ENCODE measurements around the gene SPI1.

The SPI1 gene

DNA sequence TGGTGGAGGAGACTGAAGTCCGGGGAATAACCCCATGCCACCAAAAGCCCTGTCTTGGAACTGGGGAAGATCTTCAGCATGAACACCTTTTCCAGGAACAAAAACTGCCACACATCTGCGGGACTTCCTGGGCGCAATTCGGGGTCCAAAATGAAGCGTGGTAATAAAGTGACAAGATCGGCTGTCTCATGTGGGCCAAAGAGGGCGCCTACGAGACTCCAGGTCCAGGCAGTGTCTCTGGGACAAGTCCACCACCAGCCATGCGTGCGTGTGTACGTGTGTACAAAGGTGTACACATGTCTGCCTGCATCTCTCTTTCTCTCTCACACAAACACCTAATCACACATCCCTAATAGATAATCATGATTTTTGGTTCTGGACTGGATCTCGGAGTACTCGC, 16.9 kb downstream of the SPI1 start:
- Histone ChIP-seq H4K8ac (ENCODE audit: low read length) (no peak overlapping the region), H4K91ac (ENCODE audit: low read length) (no peak overlapping the region), H2AFZ (ENCODE audit: low read depth, low read length) (no peak overlapping the region), H2BK5ac (ENCODE audit: low read depth, low read length, poor library complexity, severe bottlenecking) (no peak overlapping the region), H3K14ac (ENCODE audit: low read length in 2 of 2) (no peak overlapping the region), H2BK120ac (ENCODE audit: low read depth, low read length) (no peak overlapping the region), H3K9ac (ENCODE audit: low read length) (no peak overlapping the region), H3K9me3 (ENCODE audit: control insufficient read depth, low read length) (no peaks in the 10 kb centered on the region), H3K27me3 (ENCODE audit: control insufficient read depth in 1 of 2, insufficient read depth in 1 of 2, low read length in 2 of 2) (peaks cover 9 to 13% of the 10 kb centered on the region in 2 experiments), H2BK12ac (ENCODE audit: low read length in 2 of 2) (no peak overlapping the region), H3K27ac (ENCODE audit: low read length, poor library complexity, severe bottlenecking) (no peak overlapping the region), H2BK15ac (ENCODE audit: low read depth, poor library complexity, severe bottlenecking) (no peak overlapping the region), H3K79me1 (replicated peaks; ENCODE audit: low read length, poor library complexity, severe bottlenecking) (no peaks in the 10 kb centered on the region), H3K36me3 (ENCODE audit: control insufficient read depth in 1 of 2, insufficient read depth in 2 of 2, low read depth in 1 of 2, low read length in 2 of 2) (no peaks in the 10 kb centered on the region), H3K4me2 (ENCODE audit: low read length, poor library complexity, severe bottlenecking) (no peak overlapping the region), H3K23ac (ENCODE audit: low read length in 2 of 2) (no peak overlapping the region), H3K4me1 (ENCODE audit: control insufficient read depth, insufficient read depth, low read depth, low read length) (no peaks in the 10 kb centered on the region), H3K18ac (ENCODE audit: low read depth in 1 of 2, low read length in 2 of 2) (no peak overlapping the region), H2AK5ac (ENCODE audit: low read length, severe bottlenecking) (no peak overlapping the region), H3K4ac (ENCODE audit: low read depth in 1 of 2, low read length in 2 of 2) (no peak overlapping the region), H3K4me3 (ENCODE audit: insufficient read depth in 1 of 2, low read depth in 1 of 2, low read length in 2 of 2) (no peak overlapping the region)
- 90% methylated on average over 13 of the region's 13 CpGs for whole genome bisulfite sequencing
- no peak for DNase-seq

DNA sequence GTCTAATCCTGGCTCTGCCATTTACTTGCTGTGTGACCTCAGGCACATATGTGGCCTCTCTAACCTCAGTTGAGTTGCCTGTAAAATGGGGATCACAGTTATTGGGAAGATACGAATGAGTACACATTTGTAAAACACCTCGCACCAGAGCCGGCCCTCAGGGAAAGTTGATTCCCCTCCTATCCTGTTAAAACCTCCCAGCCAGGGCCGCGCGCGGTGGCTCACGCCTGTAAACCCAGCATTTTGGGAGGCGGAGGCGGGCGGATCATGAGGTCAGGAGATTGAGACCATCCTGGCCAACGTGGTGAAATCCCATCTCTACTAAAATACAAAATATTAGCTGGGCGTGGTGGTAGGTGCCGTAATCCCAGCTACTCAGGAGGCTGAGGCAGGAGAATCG, 18.0 kb downstream of the SPI1 start:
- Histone ChIP-seq H3K4ac (ENCODE audit: low read depth in 1 of 2, low read length in 2 of 2) (no peak overlapping the region), H3K4me1 (ENCODE audit: control insufficient read depth, insufficient read depth, low read depth, low read length) (peaks cover 6% of the 10 kb centered on the region), H2BK120ac (ENCODE audit: low read depth, low read length) (no peak overlapping the region), H3K27ac (ENCODE audit: low read length, poor library complexity, severe bottlenecking) (no peak overlapping the region), H3K4me3 (ENCODE audit: insufficient read depth in 1 of 2, low read depth in 1 of 2, low read length in 2 of 2) (no peak overlapping the region), H3K14ac (ENCODE audit: low read length in 2 of 2) (no peak overlapping the region), H4K8ac (ENCODE audit: low read length) (no peak overlapping the region), H2AFZ (ENCODE audit: low read depth, low read length) (no peak overlapping the region), H2BK5ac (ENCODE audit: low read depth, low read length, poor library complexity, severe bottlenecking) (no peak overlapping the region), H4K91ac (ENCODE audit: low read length) (no peak overlapping the region), H2BK15ac (ENCODE audit: low read depth, poor library complexity, severe bottlenecking) (no peak overlapping the region), H3K27me3 (ENCODE audit: control insufficient read depth in 1 of 2, insufficient read depth in 1 of 2, low read length in 2 of 2) (peaks cover 4 to 12% of the 10 kb centered on the region in 2 experiments), H2BK12ac (ENCODE audit: low read length in 2 of 2) (no peak overlapping the region), H3K18ac (ENCODE audit: low read depth in 1 of 2, low read length in 2 of 2) (no peak overlapping the region), H3K36me3 (ENCODE audit: control insufficient read depth in 1 of 2, insufficient read depth in 2 of 2, low read depth in 1 of 2, low read length in 2 of 2) (no peaks in the 10 kb centered on the region), H3K79me1 (replicated peaks; ENCODE audit: low read length, poor library complexity, severe bottlenecking) (no peaks in the 10 kb centered on the region), H3K23ac (ENCODE audit: low read length in 2 of 2) (no peak overlapping the region), H3K9me3 (ENCODE audit: control insufficient read depth, low read length) (no peaks in the 10 kb centered on the region), H3K4me2 (ENCODE audit: low read length, poor library complexity, severe bottlenecking) (no peak overlapping the region), H2AK5ac (ENCODE audit: low read length, severe bottlenecking) (no peak overlapping the region), H3K9ac (ENCODE audit: low read length) (no peak overlapping the region)
- WGBS = 95% methylated on average over 15 of the region's 15 CpGs
- DNase-seq = no peak

DNA sequence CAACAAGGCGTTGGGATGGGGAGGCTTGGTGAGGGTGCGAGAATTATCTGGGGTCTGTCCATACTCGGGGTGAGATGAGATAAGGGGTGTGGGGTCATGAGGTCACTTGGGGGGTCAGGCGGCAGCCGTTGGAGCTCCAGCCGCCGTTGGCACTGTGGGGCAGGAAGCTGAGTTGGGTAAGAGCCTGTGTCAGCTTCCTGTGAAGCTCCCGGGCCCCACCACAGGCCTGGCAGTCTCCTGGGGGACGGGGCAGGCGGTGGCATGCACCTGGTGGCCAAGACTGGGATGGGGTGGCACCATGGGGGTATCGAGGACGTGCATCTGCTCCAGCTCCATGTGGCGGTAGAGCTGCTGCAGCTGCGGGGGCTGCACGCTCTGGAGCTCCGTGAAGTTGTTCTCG, 18.8 kb downstream of the SPI1 start:
- WGBS = 89% methylated on average over 17 of the region's 17 CpGs
- H3K14ac ChIP-seq (ENCODE audit: low read length in 2 of 2) = no peak overlapping the region
- no peak overlapping the region for H4K91ac ChIP-seq (ENCODE audit: low read length)
- no peak overlapping the region for H3K9ac ChIP-seq (ENCODE audit: low read length)
- H2BK15ac ChIP-seq (ENCODE audit: low read depth, poor library complexity, severe bottlenecking) = no peak overlapping the region
- no peak overlapping the region for H2BK12ac ChIP-seq (ENCODE audit: low read length in 2 of 2)
- no peak overlapping the region for H3K27ac ChIP-seq (ENCODE audit: low read length, poor library complexity, severe bottlenecking)
- peaks cover 7% of the 10 kb centered on the region for H3K4me1 ChIP-seq (ENCODE audit: control insufficient read depth, insufficient read depth, low read depth, low read length)
- no peak for DNase-seq
- no peak overlapping the region for H3K18ac ChIP-seq (ENCODE audit: low read depth in 1 of 2, low read length in 2 of 2)
- peaks cover 2 to 5% of the 10 kb centered on the region in 2 experiments for H3K27me3 ChIP-seq (ENCODE audit: control insufficient read depth in 1 of 2, insufficient read depth in 1 of 2, low read length in 2 of 2)
- no peak overlapping the region for H3K4ac ChIP-seq (ENCODE audit: low read depth in 1 of 2, low read length in 2 of 2)
- H2AFZ ChIP-seq (ENCODE audit: low read depth, low read length) = no peak overlapping the region
- H4K8ac ChIP-seq (ENCODE audit: low read length) = no peak overlapping the region
- H3K79me1 ChIP-seq (replicated peaks; ENCODE audit: low read length, poor library complexity, severe bottlenecking) = no peaks in the 10 kb centered on the region
- H3K4me3 ChIP-seq (ENCODE audit: insufficient read depth in 1 of 2, low read depth in 1 of 2, low read length in 2 of 2) = no peak overlapping the region
- H2BK120ac ChIP-seq (ENCODE audit: low read depth, low read length) = no peak overlapping the region
- H3K23ac ChIP-seq (ENCODE audit: low read length in 2 of 2) = no peak overlapping the region
- H2BK5ac ChIP-seq (ENCODE audit: low read depth, low read length, poor library complexity, severe bottlenecking) = no peak overlapping the region
- no peaks in the 10 kb centered on the region for H3K36me3 ChIP-seq (ENCODE audit: control insufficient read depth in 1 of 2, insufficient read depth in 2 of 2, low read depth in 1 of 2, low read length in 2 of 2)
- no peak overlapping the region for H2AK5ac ChIP-seq (ENCODE audit: low read length, severe bottlenecking)
- H3K4me2 ChIP-seq (ENCODE audit: low read length, poor library complexity, severe bottlenecking) = no peak overlapping the region
- no peaks in the 10 kb centered on the region for H3K9me3 ChIP-seq (ENCODE audit: control insufficient read depth, low read length)

DNA sequence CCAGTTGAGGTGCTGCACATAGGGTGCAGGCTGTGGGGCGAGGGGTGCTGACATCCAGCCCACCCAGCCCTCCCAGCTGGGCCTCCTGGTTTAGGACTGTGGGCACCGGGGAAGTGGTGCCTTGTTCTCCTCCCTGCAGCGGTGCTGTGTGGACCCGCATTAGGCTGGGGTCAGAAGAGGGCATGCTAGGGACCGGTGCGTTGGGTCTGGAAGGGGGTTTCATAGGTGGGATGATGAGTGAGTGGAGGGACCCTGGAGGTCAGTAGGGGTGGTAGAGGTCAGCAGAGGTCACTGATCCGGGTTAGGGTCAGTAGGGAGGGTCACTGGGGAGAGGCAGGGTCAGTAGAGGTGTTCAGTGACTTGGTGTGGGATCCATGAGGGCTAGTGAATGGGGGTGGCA, 19.2 kb downstream of the SPI1 start:
- Histone ChIP-seq H3K27ac (ENCODE audit: low read length, poor library complexity, severe bottlenecking) (no peak overlapping the region), H3K4me3 (ENCODE audit: insufficient read depth in 1 of 2, low read depth in 1 of 2, low read length in 2 of 2) (no peak overlapping the region)

More for the DNA sequence above, 19.2 kb downstream of the SPI1 start:
- Histone ChIP-seq H4K8ac (ENCODE audit: low read length) (no peak overlapping the region), H3K36me3 (ENCODE audit: control insufficient read depth in 1 of 2, insufficient read depth in 2 of 2, low read depth in 1 of 2, low read length in 2 of 2) (no peaks in the 10 kb centered on the region), H4K91ac (ENCODE audit: low read length) (no peak overlapping the region), H2BK12ac (ENCODE audit: low read length in 2 of 2) (no peak overlapping the region), H2BK15ac (ENCODE audit: low read depth, poor library complexity, severe bottlenecking) (no peak overlapping the region), H3K18ac (ENCODE audit: low read depth in 1 of 2, low read length in 2 of 2) (no peak overlapping the region), H3K14ac (ENCODE audit: low read length in 2 of 2) (no peak overlapping the region), H3K79me1 (replicated peaks; ENCODE audit: low read length, poor library complexity, severe bottlenecking) (no peaks in the 10 kb centered on the region), H2AFZ (ENCODE audit: low read depth, low read length) (no peak overlapping the region), H3K4me2 (ENCODE audit: low read length, poor library complexity, severe bottlenecking) (no peak overlapping the region), H3K9ac (ENCODE audit: low read length) (no peak overlapping the region), H3K23ac (ENCODE audit: low read length in 2 of 2) (no peak overlapping the region), H2AK5ac (ENCODE audit: low read length, severe bottlenecking) (no peak overlapping the region), H2BK120ac (ENCODE audit: low read depth, low read length) (no peak overlapping the region), H3K4ac (ENCODE audit: low read depth in 1 of 2, low read length in 2 of 2) (no peak overlapping the region), H3K9me3 (ENCODE audit: control insufficient read depth, low read length) (no peaks in the 10 kb centered on the region), H2BK5ac (ENCODE audit: low read depth, low read length, poor library complexity, severe bottlenecking) (no peak overlapping the region), H3K4me1 (ENCODE audit: control insufficient read depth, insufficient read depth, low read depth, low read length) (peaks cover 7% of the 10 kb centered on the region), H3K27me3 (ENCODE audit: control insufficient read depth in 1 of 2, insufficient read depth in 1 of 2, low read length in 2 of 2) (peaks cover 0 to under 1% of the 10 kb centered on the region in 2 experiments)
- no peak for DNase-seq
- WGBS = 90% methylated on average over 7 of the region's 7 CpGs
